HG03469 (cell line): Measurements from ENCODE around the gene ATP10A.
"Not testable (repeated sequence)": the region's sequence is repeated elsewhere in the genome, so short reads cannot be mapped to it uniquely, and the experiment has no call there.

Experiments
- ATAC-seq: cut with Tn5 transposase; IDR thresholded peaks from one replicate; pipeline ENCODE4 v1.9.1; 2021; ENCODE audit warnings: mild to moderate bottlenecking, moderate library complexity, moderate number of reproducible peaks; ENCODE audit not compliant: unreplicated experiment

The ATP10A gene

DNA sequence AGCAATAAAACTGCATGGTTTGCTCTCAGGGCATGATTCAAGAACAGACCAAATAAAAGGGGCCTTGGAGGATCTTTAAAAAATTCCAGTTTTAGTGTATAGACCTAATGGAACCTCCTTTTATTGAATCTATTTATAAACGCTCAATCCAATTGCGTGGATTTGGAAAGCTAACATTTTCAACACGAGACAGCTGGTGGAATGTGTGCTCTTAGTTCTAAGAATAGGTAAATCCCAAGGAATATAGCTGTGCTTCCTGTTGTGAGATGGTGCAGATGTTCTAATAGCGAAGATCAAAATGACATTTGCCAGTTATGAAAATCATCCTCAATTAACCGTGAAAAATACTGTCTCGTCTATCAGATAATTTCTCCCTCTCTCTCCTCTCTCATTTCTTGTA, 192.5 kb downstream of the ATP10A start:
- no peak for ATAC-seq

DNA sequence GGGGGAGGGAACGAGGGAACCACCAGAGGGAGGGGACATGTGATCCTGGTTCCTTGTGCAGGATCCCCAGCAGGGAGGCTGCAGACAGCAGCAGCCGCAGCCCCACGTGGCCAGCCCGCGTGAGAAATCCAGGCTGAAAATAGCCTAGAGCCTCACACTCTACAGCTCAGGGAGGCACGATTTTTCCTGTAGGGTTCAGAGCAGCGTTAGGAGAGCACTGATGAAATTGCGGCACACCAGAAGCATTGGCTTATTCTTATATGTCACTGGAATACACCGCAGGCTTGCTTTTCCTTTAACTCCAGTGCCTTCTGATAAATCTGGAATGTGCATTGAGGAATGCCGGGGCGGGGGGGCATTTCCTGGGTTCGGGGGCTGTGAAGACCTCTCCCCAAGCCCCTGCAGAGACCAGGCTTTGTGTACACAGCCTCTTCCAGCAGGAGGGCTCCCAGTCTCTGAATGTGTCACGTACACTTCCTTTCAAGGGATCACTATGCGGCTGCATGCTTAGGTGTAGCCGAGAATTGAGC, 193.0 kb downstream of the ATP10A start:
- no peak for ATAC-seq

DNA sequence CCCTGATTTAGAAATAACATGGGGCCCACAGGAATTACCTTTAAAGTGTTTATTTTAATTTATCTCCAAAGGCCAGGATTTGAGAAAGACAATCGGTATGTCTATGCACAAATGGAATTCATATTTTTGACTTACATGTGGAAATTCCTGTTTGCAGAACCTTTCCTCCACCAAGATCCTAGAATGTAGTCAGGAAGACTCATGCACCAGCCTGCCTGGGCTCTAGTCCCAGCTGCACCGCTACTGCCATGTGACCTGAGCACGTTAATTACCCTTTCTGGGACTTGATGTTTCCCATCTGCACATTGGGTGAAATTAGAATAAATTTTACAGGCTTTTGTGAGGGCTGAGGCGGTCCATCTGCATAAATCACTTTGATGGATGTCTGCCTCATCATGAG, 194.2 kb downstream of the ATP10A start:
- no peak for ATAC-seq

DNA sequence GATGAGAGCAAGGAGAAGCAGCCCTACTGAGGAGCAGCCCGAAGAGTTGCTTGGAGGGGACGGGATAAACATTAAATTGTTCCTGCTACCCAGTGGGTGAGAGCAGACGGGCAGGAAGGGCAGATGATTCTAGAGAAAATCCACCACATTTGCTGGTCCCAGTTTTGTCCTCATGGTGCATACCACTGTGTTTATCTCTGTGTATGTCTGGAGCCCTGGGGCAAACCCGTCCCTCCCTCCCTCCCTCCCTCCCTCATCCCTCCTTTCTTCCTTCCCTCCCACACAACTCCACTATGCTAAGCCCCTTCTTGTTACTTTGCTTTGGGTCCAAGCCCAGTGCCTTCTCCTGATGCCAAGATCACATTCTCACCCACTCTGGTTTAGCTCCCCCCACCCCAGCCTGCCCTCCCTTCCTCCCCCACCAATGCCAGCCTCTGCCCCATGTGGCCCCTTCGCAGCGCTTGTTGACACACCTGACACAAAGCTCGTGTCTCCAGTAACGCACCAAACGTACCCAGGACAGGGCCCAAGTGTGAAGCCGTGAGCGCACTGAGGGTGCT, 194.8 kb downstream of the ATP10A start:
- no peak for ATAC-seq

DNA sequence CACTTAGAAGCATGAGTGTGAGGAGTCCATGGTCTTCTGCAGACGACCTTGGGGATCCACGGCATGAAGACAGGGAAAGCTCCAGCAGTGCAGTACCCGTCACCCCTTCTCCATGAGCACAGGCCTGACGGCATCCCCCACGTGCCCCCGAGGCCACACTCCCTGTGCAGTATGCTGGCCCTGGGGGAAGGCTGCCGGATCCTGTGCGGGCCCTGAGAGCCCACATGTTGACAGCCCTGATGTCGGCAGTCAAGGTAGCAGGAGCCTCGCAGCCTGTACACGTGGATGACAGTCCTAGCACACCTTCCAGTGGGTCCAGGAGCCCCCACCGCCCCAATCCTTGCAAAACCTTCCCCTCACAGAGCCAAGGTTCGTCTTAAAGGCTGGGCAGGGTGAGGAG, 195.3 kb downstream of the ATP10A start:
- ATAC-seq: no peak

DNA sequence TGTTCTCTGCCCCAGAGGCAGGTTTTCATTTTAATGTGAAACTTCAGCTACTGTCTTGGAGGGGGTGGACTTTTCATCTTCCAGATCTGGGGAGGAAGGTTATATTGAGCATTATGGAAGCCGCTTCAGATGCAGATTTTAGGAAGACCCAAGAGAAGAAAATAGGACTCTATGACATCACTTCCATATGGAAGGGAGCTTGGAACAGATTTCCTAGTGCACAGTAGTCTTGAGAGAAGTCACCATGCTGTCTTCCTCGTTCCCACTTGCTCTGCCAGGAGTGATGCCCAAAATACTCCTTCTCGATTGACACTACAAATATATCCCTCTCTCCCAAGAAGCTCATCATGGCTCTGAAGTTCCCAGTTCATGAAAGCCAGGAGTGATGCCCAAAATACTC, 197.2 kb downstream of the ATP10A start:
- no peak for ATAC-seq

DNA sequence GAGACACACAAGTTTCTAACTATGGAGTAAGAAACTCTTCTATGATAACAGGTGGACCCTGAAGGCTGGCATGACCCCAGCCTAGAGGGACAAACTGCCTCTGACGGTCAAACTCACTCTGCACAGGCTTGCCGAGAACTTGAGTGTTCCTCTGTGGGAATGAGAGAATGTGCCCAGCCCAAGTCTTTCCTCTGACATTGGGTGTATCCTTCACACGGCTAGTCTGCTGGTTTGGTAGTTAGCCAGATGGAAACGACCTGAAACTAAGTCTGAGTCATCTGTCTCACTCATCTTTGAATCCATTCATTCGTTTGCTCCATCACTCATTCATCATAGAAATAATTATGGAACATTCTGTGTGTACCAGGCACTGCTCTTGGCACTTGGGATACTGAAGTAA, 198.4 kb downstream of the ATP10A start:
- ATAC-seq: no peak

DNA sequence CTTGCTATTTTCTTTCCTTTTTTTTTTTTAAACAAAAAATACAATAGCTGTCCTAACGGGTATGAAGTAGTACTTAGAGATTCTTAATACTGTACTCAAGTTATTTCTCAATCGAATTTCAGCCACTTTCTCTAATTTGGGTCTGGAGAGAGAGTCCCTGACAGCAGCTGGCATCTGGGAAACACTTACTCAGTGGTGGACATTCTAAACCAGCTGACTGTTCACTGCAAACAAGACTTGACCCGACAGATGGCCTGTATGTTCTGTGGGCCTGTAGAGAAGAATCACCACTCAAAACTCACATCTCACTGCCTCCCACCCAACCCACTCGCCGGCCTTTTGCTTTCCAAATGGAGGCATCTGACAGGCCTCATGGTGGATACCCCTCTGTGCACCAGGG, 199.6 kb downstream of the ATP10A start:
- no peak for ATAC-seq

DNA sequence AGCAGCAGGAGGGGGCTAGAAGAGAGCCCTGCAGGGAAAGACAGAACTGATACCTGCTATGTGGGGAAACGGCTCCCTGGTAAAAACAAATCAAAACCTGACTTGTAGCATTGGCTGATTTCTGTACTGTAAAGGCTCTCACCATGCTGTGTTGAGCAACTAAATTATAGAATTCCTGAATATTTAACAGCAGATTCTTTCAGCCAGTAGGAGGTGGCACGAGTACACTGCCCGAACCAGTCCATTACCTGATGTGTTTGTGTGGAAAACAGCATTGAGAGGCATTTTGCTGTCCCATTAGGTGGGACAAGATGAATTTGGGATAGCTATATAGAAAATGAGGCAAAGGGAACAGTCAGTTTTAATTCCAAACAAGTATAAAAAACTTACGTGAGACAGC, 201.2 kb downstream of the ATP10A start:
- ATAC-seq: no peak

DNA sequence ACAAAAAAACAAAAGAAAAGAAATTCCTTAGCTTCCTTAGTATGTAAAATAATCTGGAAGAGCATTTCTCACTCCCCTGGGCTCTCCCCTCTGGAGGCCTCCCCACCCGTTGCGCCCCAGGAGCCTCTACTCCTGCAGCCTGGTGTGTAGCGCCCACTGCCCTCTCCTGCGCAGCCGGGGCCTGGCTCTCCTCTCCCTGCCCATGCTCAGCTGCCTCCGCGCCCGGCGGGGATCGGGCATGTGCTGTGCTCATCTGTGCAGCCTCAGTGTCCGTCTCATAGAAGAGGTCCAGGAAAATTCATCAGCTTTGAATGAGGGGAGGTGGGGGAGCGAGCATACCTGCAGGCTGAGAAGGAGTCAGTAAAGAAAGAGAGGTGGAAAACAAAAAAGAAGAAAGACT, 203.9 kb downstream of the ATP10A start:
- ATAC-seq: no peak

DNA sequence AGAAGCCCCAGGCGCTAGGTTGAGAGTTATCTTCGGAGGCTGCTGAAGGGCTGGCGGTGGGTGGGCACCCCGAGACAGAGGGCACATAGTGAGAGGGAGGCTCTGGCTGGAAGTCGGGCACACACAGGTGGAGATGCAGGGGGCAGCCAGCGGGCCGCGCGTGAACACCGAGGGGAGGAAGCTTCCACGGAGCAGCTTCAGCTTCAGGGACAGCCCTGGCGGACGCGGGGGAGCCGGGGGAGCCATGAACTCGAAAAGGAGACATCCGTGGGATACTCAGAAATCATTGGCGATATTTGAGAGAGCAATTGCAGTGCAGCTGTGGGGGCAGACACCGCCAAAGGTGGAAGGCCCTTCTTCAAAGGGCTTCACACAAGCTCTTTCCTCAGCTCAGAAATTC, 204.6 kb downstream of the ATP10A start:
- ATAC-seq: no peak

DNA sequence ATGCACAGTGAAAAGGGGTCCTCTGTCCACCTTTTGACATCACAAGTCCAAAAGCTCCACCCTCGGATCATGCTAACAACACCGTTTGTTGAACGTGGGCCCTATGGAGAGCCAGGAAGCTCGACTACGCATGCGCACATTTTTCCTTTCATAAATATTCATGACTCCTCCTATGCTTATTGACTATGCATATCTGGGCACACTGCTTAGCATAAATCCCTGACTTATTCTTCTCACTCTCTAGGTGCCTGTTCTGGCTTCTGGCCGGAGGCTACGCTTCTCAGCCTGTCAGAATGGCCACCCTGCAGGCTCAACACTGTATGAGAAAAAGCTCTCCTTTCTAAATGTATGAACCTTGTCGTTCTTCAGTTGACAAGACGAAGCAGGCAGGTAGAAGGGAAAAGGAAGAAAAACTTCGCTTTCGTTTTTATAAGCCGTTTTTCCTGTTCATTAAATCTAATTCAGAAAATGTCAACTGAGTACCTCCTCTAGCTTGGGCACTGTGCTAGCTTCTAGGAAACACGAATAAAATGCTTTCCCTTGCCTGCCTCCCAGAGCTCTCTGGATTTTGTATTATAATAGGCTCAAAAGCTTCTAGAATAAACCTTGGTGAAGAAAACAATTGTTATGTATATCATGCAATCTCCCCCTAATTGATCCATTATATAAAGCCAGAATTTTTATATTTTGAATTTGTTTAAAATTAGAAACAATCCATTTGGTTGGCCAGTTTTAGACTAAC, 207.7 kb downstream of the ATP10A start:
- ATAC-seq: no peak

DNA sequence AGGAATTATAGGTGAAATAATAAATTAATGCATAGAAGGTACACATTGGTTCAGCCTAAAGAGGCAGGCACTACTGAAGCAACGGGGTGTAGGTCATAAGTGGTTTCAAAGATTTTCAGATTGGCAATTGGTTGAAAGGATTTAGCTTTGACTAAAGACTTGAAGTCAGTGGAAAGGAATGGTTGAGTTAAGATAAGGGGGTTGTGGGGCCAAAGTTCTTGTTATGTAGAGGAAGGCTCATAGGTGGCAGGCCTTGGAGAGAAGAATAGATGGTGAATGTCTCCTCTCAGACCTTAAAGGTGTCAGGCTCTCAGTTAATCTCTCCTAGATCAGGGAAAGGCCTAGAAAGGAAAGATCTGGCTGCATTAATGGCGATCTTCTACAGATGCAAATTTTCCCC, 209.8 kb downstream of the ATP10A start:
- ATAC-seq: no peak

DNA sequence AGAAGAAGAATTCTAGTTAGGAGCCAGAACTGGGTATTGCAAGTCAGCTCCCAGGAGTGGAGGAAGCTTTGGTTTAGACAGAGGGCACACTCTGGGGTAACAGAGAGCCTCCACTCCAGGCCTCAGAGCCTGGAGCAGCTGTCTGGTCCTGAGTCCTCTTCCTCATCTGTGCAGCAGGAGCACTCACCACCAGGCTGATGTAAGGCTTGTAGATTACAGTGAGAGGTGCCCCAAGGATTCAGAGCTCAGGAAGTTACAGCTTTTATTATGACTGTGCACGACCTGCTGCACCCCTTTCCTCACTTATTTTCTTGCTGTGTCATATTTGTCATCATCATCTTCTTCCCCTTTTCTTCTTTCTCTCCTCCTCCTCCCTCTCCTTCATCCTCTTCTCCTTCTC, 210.4 kb downstream of the ATP10A start:
- ATAC-seq: no peak

DNA sequence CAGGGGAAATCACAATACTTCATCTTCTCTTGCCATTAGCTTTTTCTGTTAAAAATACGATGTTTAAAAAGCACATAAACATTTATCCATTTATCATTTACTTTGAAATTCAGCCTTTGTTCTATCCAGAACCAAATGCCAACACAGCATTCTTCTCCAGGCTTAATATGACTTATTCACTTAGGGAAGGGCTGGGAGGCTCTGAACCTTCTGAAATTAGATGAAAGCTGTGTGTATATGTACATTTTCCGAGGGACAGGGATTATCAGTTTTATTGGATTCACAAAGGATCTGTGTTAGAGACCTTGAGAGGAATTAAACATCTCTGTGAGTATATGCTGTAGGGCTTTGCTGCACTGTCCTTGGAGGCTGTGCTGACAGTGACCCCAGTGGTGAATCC, 213.7 kb downstream of the ATP10A start:
- no peak for ATAC-seq

DNA sequence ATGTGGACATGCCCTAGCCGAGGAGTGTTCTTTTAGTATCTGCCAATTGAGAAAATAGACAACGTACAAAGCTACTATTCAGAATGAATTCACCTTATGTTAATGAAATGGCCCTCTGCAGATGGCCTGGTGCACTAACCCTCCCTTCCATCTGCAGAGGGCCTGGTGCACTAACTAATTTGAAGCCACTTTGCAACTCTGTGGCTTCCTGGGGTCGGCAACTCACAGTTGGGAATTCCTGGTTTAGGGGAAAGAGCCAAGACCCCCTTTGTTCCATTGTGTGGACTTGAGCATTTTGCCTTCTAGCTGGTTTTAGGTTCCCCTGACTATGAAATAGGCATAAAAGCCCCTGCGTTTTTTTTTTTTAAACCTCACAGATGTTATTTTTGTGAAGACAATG, 220.0 kb downstream of the ATP10A start:
- no peak for ATAC-seq

DNA sequence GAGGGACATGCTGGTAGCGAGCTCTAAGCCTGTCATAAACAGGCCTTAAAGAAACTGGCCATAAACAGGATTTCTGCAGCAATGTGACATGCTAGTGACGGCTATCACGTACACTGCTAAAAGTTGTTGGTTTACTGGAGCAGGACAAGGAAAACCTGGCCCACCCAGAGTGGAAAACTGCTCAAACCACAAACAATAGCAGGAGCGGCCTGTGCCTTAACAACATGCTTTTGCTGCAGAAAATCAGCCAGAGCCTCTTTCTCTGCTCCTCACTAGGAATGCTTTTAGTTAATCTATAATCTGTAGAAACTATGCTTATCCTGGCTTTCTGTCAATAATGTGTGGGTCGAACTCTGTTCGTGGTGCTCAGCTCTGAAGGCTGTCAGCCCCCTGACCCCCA, 221.4 kb downstream of the ATP10A start:
- no peak for ATAC-seq

DNA sequence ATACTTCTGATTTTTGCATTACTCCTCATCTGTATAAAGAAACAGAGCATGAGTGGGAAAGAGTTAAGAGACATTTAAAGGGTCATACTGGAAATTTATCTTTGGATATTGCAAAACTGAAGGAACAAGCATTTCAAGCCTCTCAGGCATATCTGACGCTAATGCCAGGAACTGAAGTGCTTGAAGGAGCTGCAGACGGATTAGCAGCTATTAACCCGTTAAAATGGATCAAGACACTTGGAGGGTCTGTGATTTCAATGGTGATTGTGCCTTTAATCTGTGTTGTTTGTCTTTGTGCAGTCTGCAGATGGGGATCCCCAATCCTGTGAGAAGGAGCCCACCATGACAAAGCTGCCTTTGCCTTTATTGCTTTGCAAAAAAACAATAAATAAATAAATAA, 221.8 kb downstream of the ATP10A start:
- ATAC-seq: no peak

DNA sequence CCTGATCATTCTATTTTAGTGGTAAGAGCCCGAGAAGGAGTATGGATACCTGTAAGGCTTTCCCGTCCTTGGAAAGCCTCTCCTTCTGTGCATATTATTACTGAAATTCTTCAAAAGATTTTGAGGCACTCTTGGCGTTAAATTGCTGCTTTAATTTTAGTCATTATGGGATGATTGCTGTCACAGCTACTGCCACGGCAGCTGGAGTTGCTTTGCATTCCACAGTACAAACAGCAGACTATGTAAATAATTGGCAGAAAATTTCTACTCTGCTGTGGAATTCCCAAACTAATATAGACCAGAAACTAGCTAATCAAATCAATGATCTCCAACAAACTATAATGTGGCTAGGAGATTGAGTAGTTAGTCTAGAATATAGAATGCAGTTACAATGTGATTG, 222.2 kb downstream of the ATP10A start:
- not testable (repeated sequence) for ATAC-seq

DNA sequence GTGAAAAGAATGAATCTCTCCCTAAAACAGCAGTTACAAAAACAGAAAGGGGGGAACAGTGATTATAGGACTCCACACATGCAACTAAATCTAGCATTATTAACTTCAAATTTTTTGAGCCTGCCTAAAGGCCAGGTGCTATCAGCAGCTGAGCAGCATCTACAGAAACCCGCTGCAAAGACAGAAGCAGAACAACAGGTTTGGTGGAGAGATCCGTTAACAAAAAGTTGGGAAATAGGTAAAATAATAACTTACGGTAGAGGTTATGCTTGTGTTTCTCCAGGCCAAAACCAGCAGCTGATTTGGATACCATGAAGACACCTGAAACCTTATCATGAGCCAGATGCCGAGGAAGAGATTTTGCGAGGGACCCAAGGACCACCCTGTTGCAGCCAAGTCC, 222.7 kb downstream of the ATP10A start:
- ATAC-seq: no peak

DNA sequence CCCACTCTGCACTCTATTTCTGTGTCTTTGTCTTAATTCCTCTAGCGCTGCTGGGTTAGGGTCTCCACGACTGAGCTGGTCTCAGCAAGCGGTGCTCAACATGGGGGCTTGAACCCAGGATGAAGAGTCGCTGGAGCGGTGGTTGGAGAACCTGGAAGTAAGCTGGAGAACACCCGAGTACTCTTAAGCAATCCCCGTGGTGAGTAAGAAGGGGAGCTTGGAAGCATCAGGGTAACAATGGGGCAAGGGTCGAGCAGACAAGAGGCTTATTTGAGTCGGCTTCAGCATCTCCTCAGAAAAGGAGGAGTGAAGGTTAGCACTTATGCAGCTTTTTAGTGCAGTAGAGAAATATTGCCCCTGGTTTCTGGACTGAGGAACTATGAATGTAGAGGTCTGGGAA, 226.6 kb downstream of the ATP10A start:
- ATAC-seq: not testable (repeated sequence)

DNA sequence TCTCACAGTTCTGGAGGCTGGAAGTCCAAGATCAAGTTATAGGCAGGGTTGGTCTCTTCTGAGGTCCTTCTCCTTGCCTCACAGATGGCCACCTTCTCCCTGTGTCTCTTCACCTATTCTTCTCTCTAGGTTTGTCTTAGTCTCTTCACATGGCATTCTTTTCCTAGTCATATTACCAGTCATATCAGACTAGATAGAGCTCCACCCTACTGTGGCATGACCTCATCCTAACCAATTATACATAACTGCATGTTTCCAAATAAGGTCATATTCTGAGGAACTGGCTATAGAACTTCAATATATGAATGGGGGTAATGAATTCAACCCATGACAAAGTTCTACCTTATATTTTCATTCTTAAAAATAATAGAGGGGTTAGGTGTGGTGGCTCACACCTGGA, 227.9 kb downstream of the ATP10A start:
- ATAC-seq: no peak

DNA sequence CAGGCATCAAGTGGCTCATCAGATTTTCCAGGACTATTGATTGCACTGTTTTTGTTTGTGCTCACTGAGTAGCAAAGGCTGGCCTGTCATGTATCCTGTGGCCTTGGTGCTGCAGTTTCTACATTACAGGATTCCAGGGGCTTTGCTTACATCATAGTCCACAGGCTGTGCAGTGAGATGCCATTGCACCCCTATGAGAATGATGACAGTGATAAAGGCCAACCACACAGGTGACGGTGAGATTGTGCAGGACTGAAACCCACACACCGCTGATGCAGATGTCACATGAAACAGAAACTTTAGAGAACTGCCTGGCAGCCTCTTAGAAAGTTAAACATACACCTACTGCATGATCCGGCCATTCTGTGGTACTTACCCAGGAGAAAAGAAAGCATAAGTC, 229.3 kb downstream of the ATP10A start:
- ATAC-seq: no peak
